Esophagus (tissue), 2 donors: ENCODE measurements around the gene CP. TPM values are rescaled to one million over a fixed set of nuclear protein-coding genes. Genes with fewer than 3 reads are reported as not detected.
"Not testable (repeated sequence)": the region's sequence is repeated elsewhere in the genome, so short reads cannot be mapped to it uniquely, and the experiment has no call there.

Source experiments
- H3K27ac ChIP-seq, 2 donors: one replicate each; pipeline ENCODE4 v1.5.1; 2013; ENCODE audit warnings: low read depth in 2 of 2, mild to moderate bottlenecking in 2 of 2, inconsistent platforms in 1 of 2, low read length in 1 of 2, moderate library complexity in 1 of 2
- H3K27me3 ChIP-seq, 2 donors: one replicate each; pipeline ENCODE4 v1.6.1; 2013; ENCODE audit warnings: low read length in 2 of 2, control low read depth in 1 of 2, mild to moderate bottlenecking in 1 of 2; ENCODE audit not compliant: insufficient read depth in 2 of 2, control insufficient read depth in 1 of 2
- H3K36me3 ChIP-seq, 2 donors: one replicate each; pipeline ENCODE4 v1.6.1; 2013; ENCODE audit warnings: low read length in 1 of 2; ENCODE audit not compliant: control insufficient read depth in 2 of 2, insufficient read depth in 2 of 2
- H3K4me1 ChIP-seq, 2 donors: one replicate each; pipeline ENCODE4 v1.6.1; 2013; ENCODE audit warnings: low read length in 1 of 2; ENCODE audit not compliant: control insufficient read depth in 2 of 2, insufficient read depth in 2 of 2
- H3K4me3 ChIP-seq, 2 donors: one replicate each; pipeline ENCODE4 v1.5.1; 2013; ENCODE audit warnings: low read length in 2 of 2, mild to moderate bottlenecking in 2 of 2, low read depth in 1 of 2, moderate library complexity in 1 of 2
- H3K9me3 ChIP-seq, 2 donors: one replicate each; pipeline ENCODE4 v1.6.1; 2013; ENCODE audit warnings: mild to moderate bottlenecking in 2 of 2, low read depth in 1 of 2, low read length in 1 of 2, moderate library complexity in 1 of 2; ENCODE audit not compliant: control insufficient read depth in 2 of 2, insufficient read depth in 1 of 2
- WGBS, 2 donors: extraction: QIAGEN DNeasy Blood & Tissue Kit; methylation state at CpG; one replicate each; pipeline ENCODE4 v1.1.7; 2013; 5-methylcytosine and 5-hydroxymethylcytosine counted together
- polyA plus RNA-seq, 2 donors: library from polyadenylated mRNA; stranded (reverse); fragments of 200-250 nt; gene quantifications; one replicate each; pipeline ENCODE4 v1.2.3, GENCODE V29; 2013
- donor health status: healthy with polysubstance abuse.
- donor health status: Bipolar disorder and iron deficiency.

The CP gene
- polyA plus RNA-seq, 2 donors: 0.57 to 2.2 TPM

GRCh38 chr3:149214702-149215101 is 6.9 kb downstream of the CP start:
- H3K4me1 ChIP-seq: no peaks in the 10 kb centered on the region
- WGBS, 2 donors: 59 to 64% methylated on average over 1 of the region's 1 CpG
- H3K27ac ChIP-seq: no peak overlapping the region

GRCh38 chr3:149212386-149212785 is 9.2 kb downstream of the CP start:
- no peak overlapping the region for H3K4me3 ChIP-seq
- no peaks in the 10 kb centered on the region for H3K27me3 ChIP-seq
- WGBS, 2 donors: 50 to 65% methylated on average over 1 of the region's 1 CpG
- H3K27ac ChIP-seq: no peak overlapping the region
- H3K4me1 ChIP-seq: no peaks in the 10 kb centered on the region
- no peaks in the 10 kb centered on the region for H3K36me3 ChIP-seq
- H3K9me3 ChIP-seq: no peaks in the 10 kb centered on the region

More at GRCh38 chr3:149214702-149215101, 6.9 kb downstream of the CP start:
- Histone ChIP-seq H3K36me3 (no peaks in the 10 kb centered on the region), H3K9me3 (no peaks in the 10 kb centered on the region), H3K4me3 (no peak overlapping the region), H3K27me3 (no peaks in the 10 kb centered on the region)

- 69 to 71% methylated on average over 4 of the region's 4 CpGs for WGBS, 2 donors
- Histone ChIP-seq H3K9me3 (no peaks in the 10 kb centered on the region), H3K27ac (no peak overlapping the region), H3K27me3 (no peaks in the 10 kb centered on the region), H3K4me3 (no peak overlapping the region), H3K36me3 (no peaks in the 10 kb centered on the region), H3K4me1 (no peaks in the 10 kb centered on the region)
Observed at GRCh38 chr3:149209431-149209830, 12.2 kb downstream of the CP start.

GRCh38 chr3:149207475-149207874 is 14.2 kb downstream of the CP start:
- H3K4me1 ChIP-seq: no peaks in the 10 kb centered on the region
- H3K9me3 ChIP-seq: no peaks in the 10 kb centered on the region
- no peaks in the 10 kb centered on the region for H3K36me3 ChIP-seq
- no peak overlapping the region for H3K27ac ChIP-seq
- H3K4me3 ChIP-seq: no peak overlapping the region
- WGBS, 2 donors: 92 to 94% methylated on average over 2 of the region's 2 CpGs
- H3K27me3 ChIP-seq: no peaks in the 10 kb centered on the region

GRCh38 chr3:149204390-149204991 is 17.1 kb downstream of the CP start:
- WGBS, 2 donors: 78 to 81% methylated on average over 3 of the region's 3 CpGs
- Histone ChIP-seq H3K27me3 (no peaks in the 10 kb centered on the region), H3K36me3 (no peaks in the 10 kb centered on the region), H3K4me3 (no peak overlapping the region), H3K27ac (no peak overlapping the region), H3K4me1 (no peaks in the 10 kb centered on the region), H3K9me3 (no peaks in the 10 kb centered on the region)

GRCh38 chr3:149203758-149204157 is 17.9 kb downstream of the CP start:
- Histone ChIP-seq H3K27ac (no peak overlapping the region), H3K4me3 (no peak overlapping the region), H3K9me3 (no peaks in the 10 kb centered on the region), H3K27me3 (no peaks in the 10 kb centered on the region), H3K4me1 (no peaks in the 10 kb centered on the region), H3K36me3 (no peaks in the 10 kb centered on the region)
- 70% methylated on average over 3 of the region's 3 CpGs for WGBS, 2 donors

GRCh38 chr3:149199474-149199873 is 22.2 kb downstream of the CP start:
- WGBS, 2 donors: 38 to 42% methylated on average over 4 of the region's 4 CpGs
- Histone ChIP-seq H3K36me3 (no peaks in the 10 kb centered on the region), H3K4me1 (no peaks in the 10 kb centered on the region), H3K27me3 (no peaks in the 10 kb centered on the region), H3K4me3 (no peak overlapping the region), H3K9me3 (no peaks in the 10 kb centered on the region), H3K27ac (no peak overlapping the region)

- H3K27ac ChIP-seq: no peak overlapping the region
- no peaks in the 10 kb centered on the region for H3K36me3 ChIP-seq
- 67 to 70% methylated on average over 7 of the region's 7 CpGs for WGBS, 2 donors
- no peak overlapping the region for H3K4me3 ChIP-seq
- H3K27me3 ChIP-seq: no peaks in the 10 kb centered on the region
- no peaks in the 10 kb centered on the region for H3K9me3 ChIP-seq
- H3K4me1 ChIP-seq: no peaks in the 10 kb centered on the region
Observed at GRCh38 chr3:149198611-149199010, 23.0 kb downstream of the CP start.

- H3K4me1 ChIP-seq: no peaks in the 10 kb centered on the region
- H3K27me3 ChIP-seq: no peaks in the 10 kb centered on the region
- WGBS, 2 donors: 67 to 75% methylated on average over 5 of the region's 5 CpGs
- no peak overlapping the region for H3K27ac ChIP-seq
- no peaks in the 10 kb centered on the region for H3K9me3 ChIP-seq
- no peaks in the 10 kb centered on the region for H3K36me3 ChIP-seq
- H3K4me3 ChIP-seq: no peak overlapping the region
Observed at GRCh38 chr3:149197669-149198068, 24.0 kb downstream of the CP start.

- WGBS, 2 donors: 81 to 83% methylated on average over 11 to 12 of the region's 12 CpGs
- not testable (repeated sequence) for H3K27ac ChIP-seq, H3K4me3 ChIP-seq, H3K36me3 ChIP-seq, H3K4me1 ChIP-seq, H3K9me3 ChIP-seq, H3K27me3 ChIP-seq
Observed at GRCh38 chr3:149196805-149197592, 24.6 kb downstream of the CP start.
